Liver (tissue), 3 donors: Measurements from ENCODE around the gene GAS2.

ENCODE experiments used
- CTCF ChIP-seq: fragments of 150-350 bp; IDR thresholded peaks from 2 replicates; pipeline ENCODE4 v1.5.1; 2017; ENCODE audit warnings: improper control_type of control experiment, low read depth, low read length; ENCODE audit not compliant: missing input control
- GABPA ChIP-seq, 2 donors: IDR thresholded peaks in 1 of 2; conservative IDR thresholded peaks in 1 of 2; 2 replicates each; pipeline ENCODE4 v1.6.1; 2016; ENCODE audit warnings: antibody characterized with exemption in 2 of 2, mild to moderate bottlenecking in 1 of 2, moderate library complexity in 1 of 2
- HNF4G ChIP-seq: IDR thresholded peaks from 2 replicates; pipeline ENCODE4 v1.6.1; 2016; ENCODE audit warnings: antibody characterized with exemption
- JUND ChIP-seq, 2 donors: IDR thresholded peaks; 2 replicates each; pipeline ENCODE4 v1.6.1; 2016; ENCODE audit warnings: antibody characterized with exemption in 2 of 2
- MAX ChIP-seq: IDR thresholded peaks from 2 replicates; pipeline ENCODE4 v1.6.1; 2016; ENCODE audit warnings: antibody characterized with exemption
- RAD21 ChIP-seq, 2 donors: IDR thresholded peaks; 2 replicates each; pipeline ENCODE4 v1.6.1; 2016; ENCODE audit warnings: antibody characterized with exemption in 2 of 2, mild to moderate bottlenecking in 2 of 2
- TAF1 ChIP-seq: conservative IDR thresholded peaks from 2 replicates; pipeline ENCODE4 v1.6.1; 2016; ENCODE audit warnings: antibody characterized with exemption, mild to moderate bottlenecking
- donor health status: healthy.
- donor health status: healthy.

GRCh38 chr11:22656130-22656529 lies 10.3 kb upstream of the GAS2 start:
- TF ChIP-seq RAD21 (IDR thresholded peaks at IDR 0.05) (no peak), CTCF (no peak), HNF4G (no peak), GABPA (IDR thresholded peaks at IDR 0.05 in 1 of 2, conservative IDR thresholded peaks at IDR 0.05 in 1 of 2) (no peak), MAX (no peak), JUND (IDR thresholded peaks at IDR 0.05) (no peak), TAF1 (no peak)
